Cortex of kidney (tissue), 1 donor: Measurements from ENCODE around the gene KRTAP12-4.
"Not testable (repeated sequence)": the region's sequence is repeated elsewhere in the genome, so short reads cannot be mapped to it uniquely, and the experiment has no call there.

ENCODE experiments used
- DNase-seq: peaks from one replicate; lab custom pipeline; 2025; lab: John Stamatoyannopoulos, UW

KRTAP12-4 gene

GRCh38 chr21:44653656-44654575, 543 bp downstream of the KRTAP12-4 start:
- no peak for DNase-seq

GRCh38 chr21:44653123-44653522, 1.3 kb downstream of the KRTAP12-4 start:
- DNase-seq, result no peak

GRCh38 chr21:44650973-44651675, 3.3 kb downstream of the KRTAP12-4 start:
- DNase-seq, result no peak

- DNase-seq, result no peak
These were observed 4.0 kb downstream of the KRTAP12-4 start for GRCh38 chr21:44650265-44650972.

DNA sequence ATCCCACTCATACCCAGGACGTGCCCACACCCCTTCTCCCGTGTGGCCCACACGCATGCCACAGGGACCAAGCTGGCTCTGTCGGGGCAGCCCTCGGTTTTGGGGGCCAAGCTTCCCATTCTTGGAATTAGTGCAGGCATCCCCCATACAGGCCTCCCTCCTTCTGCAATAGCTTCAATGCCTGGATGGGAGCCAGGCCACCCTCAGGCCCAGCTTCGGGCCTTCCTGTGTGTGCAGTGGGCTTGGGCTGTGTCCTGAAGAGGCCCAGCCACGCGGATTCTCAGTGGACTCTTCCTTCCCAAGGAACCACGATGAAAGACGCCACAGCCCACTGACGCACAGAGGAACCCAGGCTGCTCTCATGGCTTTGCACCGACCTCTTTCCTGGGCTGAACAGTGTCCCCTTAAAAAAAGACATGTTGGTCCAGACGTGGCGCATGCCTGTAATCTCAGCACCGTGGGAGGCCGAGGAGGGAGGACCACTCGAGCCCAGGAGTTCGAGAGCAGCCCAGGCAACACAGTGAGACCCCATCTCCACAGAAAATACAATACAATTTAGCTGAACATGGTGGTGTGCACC, 4.8 kb downstream of the KRTAP12-4 start:
- DNase-seq, result no peak

DNA sequence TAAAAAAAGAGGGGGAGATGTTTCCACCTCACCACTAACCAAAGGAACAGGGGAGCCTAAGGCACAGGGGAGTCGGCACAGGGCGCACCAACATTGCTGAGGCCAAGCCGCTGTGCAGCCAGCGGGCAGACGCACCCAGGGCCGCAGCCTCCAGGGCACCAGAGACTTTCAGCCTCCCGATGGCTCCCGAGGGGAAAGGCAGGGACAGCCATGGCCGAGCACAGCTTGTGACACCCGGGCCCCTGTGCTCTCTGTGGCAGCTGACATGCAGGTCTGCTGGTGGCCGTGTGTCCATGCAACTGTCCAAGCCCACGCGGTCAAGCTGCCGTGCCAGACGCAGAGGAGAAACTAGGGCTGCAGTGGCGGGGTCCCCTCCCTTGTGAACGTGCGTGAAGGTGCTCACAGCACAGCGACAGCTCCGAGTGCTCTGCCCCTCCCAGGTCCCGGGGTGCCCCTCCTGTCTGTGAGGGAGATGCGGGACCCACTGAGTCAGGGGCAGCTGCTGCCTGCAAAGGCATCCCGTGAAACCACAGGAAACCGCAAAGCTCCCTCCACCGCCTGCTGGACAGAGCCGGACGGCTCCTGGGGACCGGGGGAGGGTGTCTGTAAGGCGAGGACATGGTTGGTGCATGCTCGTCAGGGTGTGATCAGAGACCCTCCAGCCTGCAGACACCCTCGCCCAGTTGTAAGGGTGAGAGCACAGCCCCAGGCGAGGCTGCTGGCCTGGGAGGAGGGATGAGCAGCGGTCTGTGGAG, 5.7 kb downstream of the KRTAP12-4 start:
- DNase-seq, result no peak

DNA sequence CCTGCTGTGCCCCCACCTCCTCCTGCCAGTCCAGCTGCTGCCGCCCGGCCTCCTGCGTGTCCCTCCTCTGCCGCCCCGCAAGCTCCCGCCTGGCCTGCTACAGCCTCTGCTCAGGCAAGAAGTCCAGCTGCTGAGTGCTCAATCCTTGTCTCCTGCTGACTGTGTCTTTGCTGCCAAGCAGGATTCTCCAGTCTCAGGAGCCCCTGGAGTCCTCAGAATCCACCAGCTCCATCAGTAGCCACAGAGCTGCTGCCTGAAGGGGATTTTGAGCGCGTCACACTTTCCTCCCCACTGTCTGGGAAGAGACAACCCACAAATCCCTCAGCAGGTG, 7.3 kb downstream of the KRTAP12-4 start:
- DNase-seq, result no peak

GRCh38 chr21:44646366-44647221, 7.9 kb downstream of the KRTAP12-4 start, which contains the start of gene KRTAP10-11:
Gene KRTAP10-11, plus strand, starts transcription at chr21:44646414. Its CDS starts 45 bp downstream, at chr21:44646459.
- DNase-seq, result not testable (repeated sequence)

DNA sequence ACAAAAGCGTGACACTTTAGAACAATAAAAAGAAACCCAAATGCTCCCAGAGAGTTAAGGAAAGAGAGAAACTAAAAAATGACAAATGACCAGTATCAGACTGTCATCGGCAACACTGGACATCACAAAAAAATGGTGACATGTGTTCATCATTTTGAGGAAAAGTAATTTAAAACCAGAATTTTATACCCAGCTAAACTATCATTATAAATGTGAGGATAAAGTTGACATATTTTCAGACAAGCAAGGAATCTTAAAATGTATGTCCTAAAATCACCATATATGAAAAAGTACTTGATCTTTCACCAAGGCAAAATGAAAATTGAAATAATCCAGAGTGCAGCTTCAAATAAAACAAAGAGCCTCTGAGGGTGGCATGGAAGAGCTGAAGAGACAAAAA, 9.6 kb downstream of the KRTAP12-4 start:
- no peak for DNase-seq

DNA sequence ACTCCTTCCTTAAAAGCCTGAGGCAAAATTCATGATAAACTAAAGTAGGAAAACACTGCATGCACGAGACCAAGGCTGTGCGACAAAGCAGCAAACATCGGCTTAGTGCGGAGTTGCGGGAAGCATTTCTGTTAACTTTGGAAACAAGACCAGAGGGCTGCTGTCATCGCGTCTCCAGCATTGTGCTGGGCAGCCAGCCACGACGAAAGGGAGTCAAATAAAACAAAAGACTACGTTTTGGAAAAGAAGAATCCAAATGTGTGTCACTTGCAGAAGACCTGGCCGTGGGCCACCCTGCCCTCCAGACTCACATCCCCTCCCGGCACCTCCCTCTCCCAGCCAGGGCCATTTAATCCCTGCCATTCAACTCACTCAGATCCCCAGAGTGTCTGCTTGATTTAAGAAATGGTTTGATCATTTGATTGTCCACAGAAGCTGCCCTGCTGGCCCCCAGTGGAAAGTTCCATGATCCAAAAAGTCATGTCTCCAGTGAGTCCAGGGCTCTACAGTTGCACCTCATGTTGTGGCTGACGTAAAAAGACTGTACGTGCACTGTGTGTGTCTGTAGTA, 10.6 kb downstream of the KRTAP12-4 start:
- no peak for DNase-seq

- no peak for DNase-seq
These were observed 13.7 kb downstream of the KRTAP12-4 start for GRCh38 chr21:44640761-44641160.

GRCh38 chr21:44639331-44639655, 15.2 kb downstream of the KRTAP12-4 start:
- no peak for DNase-seq

- not testable (repeated sequence) for DNase-seq
These were observed 15.7 kb downstream of the KRTAP12-4 start for GRCh38 chr21:44638506-44639330.

DNA sequence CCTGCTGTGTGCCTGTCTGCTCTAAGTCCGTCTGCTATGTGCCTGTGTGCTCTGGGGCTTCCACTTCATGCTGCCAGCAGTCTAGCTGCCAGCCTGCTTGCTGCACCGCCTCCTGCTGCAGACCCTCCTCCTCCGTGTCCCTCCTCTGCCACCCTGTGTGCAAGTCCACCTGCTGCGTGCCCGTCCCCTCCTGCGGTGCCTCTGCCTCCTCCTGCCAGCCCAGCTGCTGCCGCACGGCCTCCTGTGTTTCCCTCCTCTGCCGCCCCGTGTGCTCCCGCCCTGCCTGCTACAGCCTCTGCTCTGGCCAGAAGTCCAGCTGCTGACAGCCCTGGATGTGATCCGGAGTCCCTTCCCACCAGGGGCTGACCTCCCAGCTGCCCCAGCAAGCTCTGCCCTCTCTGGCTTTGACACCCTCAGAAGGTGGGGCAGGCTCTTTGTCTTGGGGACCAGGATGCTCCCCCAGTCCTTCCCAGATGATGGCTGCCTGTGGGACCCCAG, 16.6 kb downstream of the KRTAP12-4 start:
- not testable (repeated sequence) for DNase-seq

- DNase-seq, result no peak
These were observed 17.2 kb downstream of the KRTAP12-4 start, which contains the start of gene KRTAP10-10 for GRCh38 chr21:44637018-44637850. Gene KRTAP10-10, plus strand, starts transcription at chr21:44637356. Its CDS starts 62 bp downstream, at chr21:44637418.

DNA sequence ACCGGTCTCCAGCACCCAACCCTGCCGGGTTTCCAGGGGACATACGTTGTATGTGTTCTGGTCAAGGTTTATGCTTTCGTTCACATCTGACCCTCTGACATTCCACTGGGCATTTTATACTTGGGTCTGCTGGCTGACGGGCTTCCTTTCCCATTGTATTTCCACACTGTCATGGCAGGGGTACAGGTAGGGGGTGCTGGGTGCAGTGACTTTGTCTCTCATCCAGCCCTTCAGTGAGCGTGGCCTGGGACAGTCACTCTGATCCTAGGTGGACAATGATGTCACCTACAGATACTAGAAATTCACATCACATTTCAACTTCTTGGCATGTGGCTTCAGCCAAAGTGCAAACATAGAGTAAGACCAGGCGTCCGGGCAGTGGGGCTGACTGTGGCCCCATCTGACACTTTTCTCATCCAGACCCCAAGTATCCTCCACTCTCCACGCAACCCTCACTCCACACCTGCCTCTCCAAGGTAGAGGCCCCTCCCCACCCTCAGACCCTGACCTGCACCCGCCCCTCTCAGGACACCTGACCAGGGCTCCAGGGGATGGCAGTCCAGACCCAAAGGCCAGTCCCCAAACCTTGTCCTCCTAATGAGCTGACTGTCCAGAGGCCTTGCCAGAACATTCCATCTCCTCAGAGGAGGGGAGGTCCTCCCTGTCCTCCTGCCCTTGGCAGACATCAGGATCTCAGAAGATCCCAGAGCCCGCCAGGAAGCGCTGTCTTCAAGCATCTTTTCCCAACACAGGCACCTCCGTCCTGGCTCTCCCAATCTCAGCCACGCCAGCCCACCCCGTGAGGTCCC, 18.0 kb downstream of the KRTAP12-4 start:
- DNase-seq, result no peak

DNA sequence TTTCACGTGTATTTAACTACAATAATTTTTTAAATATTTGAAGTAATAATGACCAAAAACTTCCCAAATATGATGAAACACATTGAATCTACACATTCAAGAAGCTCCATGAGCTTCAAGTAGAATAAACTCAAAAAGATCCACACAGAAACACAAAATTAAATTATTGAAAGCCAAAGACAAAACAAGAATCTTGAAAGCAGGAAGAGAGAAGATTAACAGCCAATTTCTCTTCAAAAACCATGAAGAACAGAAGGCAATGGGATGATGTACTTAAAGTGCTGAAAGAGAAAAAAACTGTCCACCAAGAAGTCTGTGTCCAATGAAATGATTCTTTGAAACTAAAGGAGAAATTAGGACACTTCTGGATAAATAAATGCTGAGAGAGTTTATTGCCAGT, 22.4 kb downstream of the KRTAP12-4 start:
- DNase-seq, result no peak
